GM18502 (cell line): ENCODE data around the gene PLSCR3.
A peak's percentile ranks its signal among the peaks of the same experiment; 100 is the strongest.

Experiments used
- ATAC-seq: cut with Tn5 transposase; IDR thresholded peaks from one replicate; pipeline ENCODE4 v1.9.1; 2021; ENCODE audit warnings: mild to moderate bottlenecking; ENCODE audit not compliant: unreplicated experiment, poor library complexity

PLSCR3 gene

GRCh38 chr17:7394452-7395191 lies at the start of gene PLSCR3:
Gene PLSCR3 (minus strand): TSS chr17:7394525. CDS start chr17:7394110, 415 bp downstream.
- ATAC-seq, result peak; percentile 88

GRCh38 chr17:7443499-7444485 lies 49.5 kb upstream of the PLSCR3 start:
- no peak for ATAC-seq

GRCh38 chr17:7442142-7442541 lies 47.8 kb upstream of the PLSCR3 start:
- ATAC-seq, result no peak

GRCh38 chr17:7441266-7441665 lies 46.9 kb upstream of the PLSCR3 start:
- no peak for ATAC-seq

- no peak for ATAC-seq
These were observed 46.5 kb upstream of the PLSCR3 start for GRCh38 chr17:7440834-7441195.

- ATAC-seq, result no peak
These were observed 45.9 kb upstream of the PLSCR3 start for GRCh38 chr17:7440113-7440833.

GRCh38 chr17:7439462-7440112 lies 45.3 kb upstream of the PLSCR3 start, which contains the start of gene FGF11:
Gene FGF11 (plus strand): TSS chr17:7439512. CDS start chr17:7439621, 109 bp downstream.
- no peak for ATAC-seq

GRCh38 chr17:7438656-7439460 lies 44.5 kb upstream of the PLSCR3 start:
- ATAC-seq, result no peak

- ATAC-seq, result no peak
These were observed 43.8 kb upstream of the PLSCR3 start for GRCh38 chr17:7437950-7438614.

- no peak for ATAC-seq
These were observed 43.1 kb upstream of the PLSCR3 start for GRCh38 chr17:7437369-7437863.

GRCh38 chr17:7436556-7437368 lies 42.4 kb upstream of the PLSCR3 start:
- no peak for ATAC-seq

GRCh38 chr17:7435676-7436555 lies 41.6 kb upstream of the PLSCR3 start:
- ATAC-seq, result peak; percentile 21

- no peak for ATAC-seq
These were observed 38.0 kb upstream of the PLSCR3 start for GRCh38 chr17:7432296-7432695.

GRCh38 chr17:7431231-7431630 lies 36.9 kb upstream of the PLSCR3 start:
- no peak for ATAC-seq

GRCh38 chr17:7429722-7430121 lies 35.4 kb upstream of the PLSCR3 start:
- ATAC-seq, result no peak

- no peak for ATAC-seq
These were observed 34.2 kb upstream of the PLSCR3 start, which contains the start of gene SPEM3 for GRCh38 chr17:7428557-7428956. Gene SPEM3 (plus strand): TSS chr17:7428857. CDS start chr17:7428903, 46 bp downstream.

GRCh38 chr17:7427549-7427948 lies 33.2 kb upstream of the PLSCR3 start:
- no peak for ATAC-seq
